KMS-11 (cell line): ENCODE measurements around the gene TIPIN.

ENCODE experiments used
- H2AFZ ChIP-seq: fragments of 200-600 bp; sonication (generic); 2 replicates; pipeline ENCODE4 v1.6.1; 2016; ENCODE audit warnings: antibody characterized with exemption, mixed run types, low read depth
- H3K27ac ChIP-seq: fragments of 200-600 bp; sonication (generic); 2 replicates; pipeline ENCODE4 v1.6.1; 2016; ENCODE audit warnings: mild to moderate bottlenecking, mixed run types
- H3K27me3 ChIP-seq: fragments of 200-600 bp; sonication (generic); 2 replicates; pipeline ENCODE4 v1.6.1; 2017; ENCODE audit warnings: mild to moderate bottlenecking, low read depth, mixed run types, moderate library complexity; ENCODE audit not compliant: insufficient read depth
- H3K36me3 ChIP-seq: fragments of 200-600 bp; sonication (generic); 2 replicates; pipeline ENCODE4 v1.6.1; 2017; ENCODE audit warnings: mild to moderate bottlenecking, mixed run types; ENCODE audit not compliant: insufficient read depth
- H3K4me1 ChIP-seq: fragments of 200-600 bp; sonication (generic); 2 replicates; pipeline ENCODE4 v1.6.1; 2016; ENCODE audit warnings: mild to moderate bottlenecking, low read depth, mixed run types; ENCODE audit not compliant: poor library complexity, severe bottlenecking
- H3K4me2 ChIP-seq: fragments of 200-600 bp; sonication (generic); 2 replicates; pipeline ENCODE4 v1.7.0; 2016; ENCODE audit warnings: mild to moderate bottlenecking, mixed run types
- H3K4me3 ChIP-seq: fragments of 200-600 bp; sonication (generic); IDR thresholded peaks from 2 replicates; pipeline ENCODE4 v1.6.1; 2017; ENCODE audit warnings: low read depth, low read length, mixed read lengths; ENCODE audit not compliant: insufficient read depth
- H3K79me2 ChIP-seq: fragments of 200-600 bp; sonication (generic); 2 replicates; pipeline ENCODE4 v1.6.1; 2016; ENCODE audit warnings: low read depth, mixed run types; ENCODE audit not compliant: insufficient read depth
- H3K9ac ChIP-seq: fragments of 200-600 bp; sonication (generic); 2 replicates; pipeline ENCODE4 v1.6.1; 2016; ENCODE audit warnings: mild to moderate bottlenecking, mixed run types
- H4K20me1 ChIP-seq: fragments of 200-600 bp; sonication (generic); 2 replicates; pipeline ENCODE4 v1.6.1; 2016; ENCODE audit warnings: mild to moderate bottlenecking, mixed run types; ENCODE audit not compliant: insufficient read depth
- CTCF ChIP-seq: fragments of 200-600 bp; sonication (generic); conservative IDR thresholded peaks from 2 replicates; pipeline ENCODE4 v1.6.1; 2017; ENCODE audit warnings: low read depth, mild to moderate bottlenecking, antibody characterized with exemption, low read length, moderate library complexity, mixed read lengths

Gene TIPIN

GRCh38 chr15:66302489-66303278 is 53.8 kb downstream of the TIPIN start:
- H3K4me3 ChIP-seq = no peak overlapping the region

GRCh38 chr15:66298803-66299251 is 57.7 kb downstream of the TIPIN start:
- H2AFZ ChIP-seq = no peak overlapping the region
- no peaks in the 10 kb centered on the region for H3K27me3 ChIP-seq
- peaks cover 12% of the 10 kb centered on the region for H3K4me1 ChIP-seq
- no peak for TF ChIP-seq CTCF
- H3K9ac ChIP-seq = no peak overlapping the region
- H3K4me2 ChIP-seq = no peak overlapping the region
- H3K36me3 ChIP-seq = no peaks in the 10 kb centered on the region
- H4K20me1 ChIP-seq = no peaks in the 10 kb centered on the region
- peaks cover 28% of the 10 kb centered on the region for H3K79me2 ChIP-seq
- no peak overlapping the region for H3K4me3 ChIP-seq
- no peak overlapping the region for H3K27ac ChIP-seq

More at GRCh38 chr15:66302489-66303278, 53.8 kb downstream of the TIPIN start:
- H3K36me3 ChIP-seq = no peaks in the 10 kb centered on the region
- no peaks in the 10 kb centered on the region for H3K4me1 ChIP-seq
- no peak overlapping the region for H3K27ac ChIP-seq
- H2AFZ ChIP-seq = no peak overlapping the region
- no peak for TF ChIP-seq CTCF
- H3K4me2 ChIP-seq = no peak overlapping the region
- H4K20me1 ChIP-seq = no peaks in the 10 kb centered on the region
- no peak overlapping the region for H3K9ac ChIP-seq
- H3K79me2 ChIP-seq = no peaks in the 10 kb centered on the region
- H3K27me3 ChIP-seq = no peaks in the 10 kb centered on the region

GRCh38 chr15:66296186-66296585 is 60.3 kb downstream of the TIPIN start:
- H3K4me3 ChIP-seq = no peak overlapping the region
- H3K36me3 ChIP-seq = no peaks in the 10 kb centered on the region
- TF ChIP-seq CTCF = no peak
- no peak overlapping the region for H3K27ac ChIP-seq
- no peak overlapping the region for H3K9ac ChIP-seq
- peak overlapping the region; percentile 89; the same call in 1 of the 2 replicates for H3K4me2 ChIP-seq
- no peaks in the 10 kb centered on the region for H4K20me1 ChIP-seq
- peaks cover 25% of the 10 kb centered on the region for H3K4me1 ChIP-seq
- H3K79me2 ChIP-seq = peaks cover 28% of the 10 kb centered on the region
- H2AFZ ChIP-seq = no peak overlapping the region
- H3K27me3 ChIP-seq = no peaks in the 10 kb centered on the region

GRCh38 chr15:66294932-66295235 is 61.6 kb downstream of the TIPIN start:
- Histone ChIP-seq H2AFZ (peak overlapping the region; percentile 63), H3K4me2 (peak overlapping the region; percentile 89), H3K36me3 (no peaks in the 10 kb centered on the region), H3K79me2 (peaks cover 28% of the 10 kb centered on the region), H4K20me1 (no peaks in the 10 kb centered on the region), H3K9ac (peak overlapping the region; percentile 93; the same call in 1 of the 2 replicates), H3K27me3 (no peaks in the 10 kb centered on the region), H3K4me3 (no peak overlapping the region), H3K4me1 (peaks cover 25% of the 10 kb centered on the region), H3K27ac (peak overlapping the region; percentile 91)
- no peak for TF ChIP-seq CTCF
